ENCODE measurements around the gene KHK.

GRCh38 chr2:27083410-27084296 lies 2.9 kb upstream of the KHK start:
- no peak for TF ChIP-seq CTCF (IDR thresholded peaks at IDR 0.05)
- TF ChIP-seq POLR2A (IDR thresholded peaks at IDR 0.05), result no peak
- no peak for TF ChIP-seq POLR2AphosphoS5 (IDR thresholded peaks at IDR 0.05)
- TF ChIP-seq EP300 (IDR thresholded peaks at IDR 0.05; ENCODE audit: low read depth), result no peak
